ENCODE data around the gene SYT1. TPM values are rescaled to one million over a fixed set of nuclear protein-coding genes. Genes with fewer than 3 reads are reported as not detected.

SYT1 gene
- total RNA-seq, 6 experiments from 2014 or later, result 3.5 to 10.5 (median 9.1) TPM

DNA sequence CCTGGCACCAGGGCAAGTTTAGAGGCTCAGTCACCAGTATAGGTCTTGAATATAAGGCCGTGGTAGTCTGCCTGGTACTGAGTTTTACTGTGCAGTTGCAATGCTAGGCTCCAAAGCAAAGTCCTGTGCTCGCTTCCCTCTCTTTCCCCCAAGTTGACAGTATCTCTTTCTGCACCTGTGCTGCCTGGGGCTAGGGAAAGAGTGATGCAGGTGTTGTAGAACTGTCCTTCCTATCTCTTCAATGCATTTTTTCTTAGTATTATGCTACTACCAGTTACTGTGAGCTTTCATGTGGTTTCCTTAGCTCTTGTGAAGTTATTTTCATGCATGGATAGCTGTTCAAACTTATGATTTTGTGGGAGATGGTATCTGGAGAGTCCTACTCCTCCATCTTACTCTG is 359.2 kb downstream of the SYT1 start:
- peaks cover 2% of the 10 kb centered on the region for H3K27me3 Mint-ChIP-seq (ENCODE audit: insufficient read depth)
- H3K9me3 Mint-ChIP-seq, result peaks cover 14% of the 10 kb centered on the region
- H3K27ac Mint-ChIP-seq, result no peak overlapping the region
- TF ChIP-seq CTCF (IDR thresholded peaks at IDR 0.05), result no peak
- H3K36me3 Mint-ChIP-seq (ENCODE audit: low read depth), result peaks cover 19% of the 10 kb centered on the region
- H3K4me3 Mint-ChIP-seq, result no peak overlapping the region
- no peak for DNase-seq
- H3K4me1 Mint-ChIP-seq (ENCODE audit: low read depth), result no peaks in the 10 kb centered on the region

DNA sequence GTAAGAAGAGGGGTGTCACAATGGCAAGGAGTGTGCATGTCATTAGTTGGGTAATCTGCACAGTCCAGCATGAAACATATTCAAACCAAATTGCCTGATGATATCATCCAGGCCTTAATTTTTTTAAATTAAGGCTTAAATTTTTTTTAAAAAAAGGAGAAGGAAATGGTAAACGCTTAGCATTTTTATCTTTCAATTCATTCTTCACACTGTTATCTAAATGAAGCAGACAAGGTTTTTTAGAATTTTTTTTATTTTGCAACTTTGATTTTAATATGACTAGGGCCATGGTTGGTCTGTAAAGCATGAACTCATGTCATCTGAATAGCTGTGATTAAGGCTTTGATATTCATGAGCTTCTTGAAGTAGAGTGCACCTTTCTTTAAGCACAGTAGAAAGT is 362.5 kb downstream of the SYT1 start:
- Mint-ChIP-seq H3K4me3 (no peak overlapping the region), H3K36me3 (ENCODE audit: low read depth) (peaks cover 8% of the 10 kb centered on the region), H3K27ac (no peak overlapping the region), H3K27me3 (ENCODE audit: insufficient read depth) (peaks cover 2% of the 10 kb centered on the region; the same call in 1 of the 2 replicates), H3K4me1 (ENCODE audit: low read depth) (no peaks in the 10 kb centered on the region), H3K9me3 (peaks cover 8% of the 10 kb centered on the region)
- no peak for TF ChIP-seq CTCF (IDR thresholded peaks at IDR 0.05)
- no peak for DNase-seq

DNA sequence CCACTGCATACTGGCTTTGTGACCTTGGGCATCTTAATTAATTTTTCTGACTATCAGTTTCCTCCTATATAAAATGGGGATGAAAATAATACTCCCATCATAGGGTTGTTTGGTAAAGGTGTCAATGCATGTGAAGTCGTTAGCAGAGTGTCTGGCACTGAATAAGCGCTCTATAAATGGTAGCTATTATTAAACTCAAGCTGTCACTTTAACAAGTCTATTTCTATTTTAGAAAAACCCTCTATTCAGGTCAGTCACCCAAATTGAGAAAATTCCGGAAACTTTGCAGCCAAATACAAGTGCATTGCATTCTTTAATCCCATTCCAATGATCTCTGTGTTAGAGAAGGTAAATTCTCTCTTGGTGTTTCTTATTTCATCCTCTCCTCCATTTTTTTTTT is 363.1 kb downstream of the SYT1 start:
- Mint-ChIP-seq H3K9me3 (peaks cover 4% of the 10 kb centered on the region), H3K36me3 (ENCODE audit: low read depth) (peaks cover 4% of the 10 kb centered on the region), H3K4me3 (no peak overlapping the region), H3K4me1 (ENCODE audit: low read depth) (no peaks in the 10 kb centered on the region), H3K27me3 (ENCODE audit: insufficient read depth) (peaks cover 2% of the 10 kb centered on the region; the same call in 1 of the 2 replicates), H3K27ac (no peak overlapping the region)
- no peak for TF ChIP-seq CTCF (IDR thresholded peaks at IDR 0.05)
- no peak for DNase-seq

- no peaks in the 10 kb centered on the region for H3K9me3 Mint-ChIP-seq
- H3K27ac Mint-ChIP-seq, result no peak overlapping the region
- no peak overlapping the region for H3K4me3 Mint-ChIP-seq
- no peaks in the 10 kb centered on the region; the same call in 1 of the 2 replicates for H3K27me3 Mint-ChIP-seq (ENCODE audit: insufficient read depth)
- TF ChIP-seq CTCF (IDR thresholded peaks at IDR 0.05), result no peak
- no peak for DNase-seq
- H3K36me3 Mint-ChIP-seq (ENCODE audit: low read depth), result no peaks in the 10 kb centered on the region
- H3K4me1 Mint-ChIP-seq (ENCODE audit: low read depth), result no peaks in the 10 kb centered on the region
These were observed 368.8 kb downstream of the SYT1 start for GRCh38 chr12:79233341-79233781.

DNA sequence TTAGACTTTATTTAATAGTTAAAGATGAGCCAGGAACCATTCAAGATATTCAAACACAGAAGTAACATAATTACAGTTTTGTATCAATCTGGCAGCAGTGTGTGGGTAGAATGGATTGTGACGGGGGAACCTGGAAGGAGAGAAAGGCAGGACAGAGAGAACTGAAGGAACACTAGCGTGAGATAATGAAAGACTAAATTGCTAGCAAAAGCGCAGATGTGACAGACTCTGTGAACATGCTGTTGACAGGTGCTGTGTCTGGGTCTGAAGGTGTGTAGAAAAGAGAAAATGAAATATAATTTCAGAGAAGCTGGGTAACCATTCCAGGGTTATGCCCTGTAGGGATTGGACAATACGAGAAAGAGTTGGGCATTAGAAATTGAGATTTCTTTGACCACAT is 372.3 kb downstream of the SYT1 start:
- DNase-seq, result no peak
- Mint-ChIP-seq H3K4me3 (no peak overlapping the region), H3K27me3 (ENCODE audit: insufficient read depth) (no peaks in the 10 kb centered on the region; the same call in 1 of the 2 replicates), H3K4me1 (ENCODE audit: low read depth) (no peaks in the 10 kb centered on the region), H3K36me3 (ENCODE audit: low read depth) (no peaks in the 10 kb centered on the region), H3K27ac (no peak overlapping the region), H3K9me3 (no peaks in the 10 kb centered on the region)
- no peak for TF ChIP-seq CTCF (IDR thresholded peaks at IDR 0.05)

GRCh38 chr12:79238246-79238645 is 373.7 kb downstream of the SYT1 start:
- Mint-ChIP-seq H3K9me3 (no peaks in the 10 kb centered on the region), H3K4me1 (ENCODE audit: low read depth) (no peaks in the 10 kb centered on the region), H3K27ac (no peak overlapping the region), H3K27me3 (ENCODE audit: insufficient read depth) (no peaks in the 10 kb centered on the region; the same call in 1 of the 2 replicates), H3K36me3 (ENCODE audit: low read depth) (peaks cover 7% of the 10 kb centered on the region), H3K4me3 (no peak overlapping the region)
- no peak for DNase-seq
- TF ChIP-seq CTCF (IDR thresholded peaks at IDR 0.05), result no peak
